ENCODE results near the gene SOX18.
A peak's percentile ranks its signal among the peaks of the same experiment; 100 is the strongest.

SOX18 gene

DNA sequence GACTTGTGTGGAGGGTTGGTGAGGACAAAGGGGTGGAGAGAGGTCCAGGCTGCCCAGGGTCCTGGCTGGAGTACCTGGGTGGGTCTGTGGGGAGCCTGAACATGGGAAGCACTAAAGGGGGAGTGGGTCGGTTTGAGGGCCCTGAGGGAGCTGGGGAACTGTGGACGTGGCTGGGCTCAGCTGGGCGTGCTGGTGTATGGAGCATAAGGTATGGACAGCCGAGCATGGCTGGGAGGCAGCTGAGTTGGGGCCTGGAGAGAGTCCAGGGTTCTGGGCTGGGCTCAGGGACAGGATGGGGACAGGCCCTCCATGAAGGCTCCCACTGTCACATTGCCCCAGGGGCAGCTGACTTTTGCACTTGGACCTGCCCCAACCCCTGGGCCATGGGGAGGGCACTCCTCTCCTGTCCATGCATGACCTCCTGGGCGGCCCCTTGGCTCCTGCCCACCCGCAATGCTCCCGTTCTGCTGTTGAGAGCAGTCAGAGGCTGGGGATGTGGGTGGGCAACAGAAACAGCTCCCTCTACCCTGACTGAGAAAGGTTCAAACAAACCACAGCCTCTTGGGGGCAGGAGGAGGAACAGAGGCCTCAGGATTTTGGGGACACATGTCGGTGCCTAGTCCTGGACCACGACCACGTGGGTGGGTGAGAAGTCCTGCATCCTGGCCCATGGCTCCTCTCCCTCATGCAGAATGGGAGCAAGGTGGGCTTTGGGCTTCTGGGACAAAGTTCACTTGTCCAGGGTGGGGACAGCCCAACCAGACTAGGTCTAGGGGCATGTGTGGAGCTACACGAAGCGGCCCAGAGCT is 9.0 kb downstream of the SOX18 start:
- TF ChIP-seq CTCF (IDR thresholded peaks at IDR 0.05; ENCODE audit: low read depth, low read length, missing control alignments): no peak
- DNase-seq (ENCODE audit: extremely low read depth, low read depth): no peak
- H3K4me3 ChIP-seq (replicated peaks; ENCODE audit: low read depth, low read length): no peak overlapping the region

GRCh38 chr20:64039293-64040160 is 9.9 kb downstream of the SOX18 start:
- H3K4me3 ChIP-seq (replicated peaks; ENCODE audit: low read depth, low read length): peak overlapping the region; percentile 30; the same call in 1 of the 2 replicates
- TF ChIP-seq CTCF (IDR thresholded peaks at IDR 0.05; ENCODE audit: low read depth, low read length, missing control alignments): no peak
- no peak for DNase-seq (ENCODE audit: extremely low read depth, low read depth)

- DNase-seq (ENCODE audit: extremely low read depth, low read depth): no peak
- peak overlapping the region; percentile 30 for H3K4me3 ChIP-seq (replicated peaks; ENCODE audit: low read depth, low read length)
- peak; percentile 61 for TF ChIP-seq CTCF (IDR thresholded peaks at IDR 0.05; ENCODE audit: low read depth, low read length, missing control alignments)
Observed at GRCh38 chr20:64038565-64039292, 10.7 kb downstream of the SOX18 start.

DNA sequence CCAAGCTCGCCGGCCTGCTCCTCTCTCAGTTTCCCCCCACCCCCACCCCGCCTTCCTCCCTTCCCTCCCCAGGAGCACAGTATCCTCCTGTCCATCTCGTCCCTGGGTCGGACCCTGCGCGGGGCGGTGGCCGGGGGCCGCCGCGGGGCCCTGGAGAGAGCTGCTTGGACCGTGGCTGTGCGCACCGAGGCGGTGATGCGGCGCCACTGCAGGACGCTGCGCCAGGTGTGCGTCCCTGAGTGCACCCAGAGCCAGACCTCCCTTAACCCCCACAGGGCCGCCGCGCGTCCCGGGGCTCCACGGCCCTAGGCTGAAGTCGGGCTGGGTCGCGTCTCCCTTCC is 11.2 kb downstream of the SOX18 start:
- H3K4me3 ChIP-seq (replicated peaks; ENCODE audit: low read depth, low read length): no peak overlapping the region
- TF ChIP-seq CTCF (IDR thresholded peaks at IDR 0.05; ENCODE audit: low read depth, low read length, missing control alignments): no peak
- no peak for DNase-seq (ENCODE audit: extremely low read depth, low read depth)

GRCh38 chr20:64037498-64038213 is 11.8 kb downstream of the SOX18 start:
- no peak overlapping the region for H3K4me3 ChIP-seq (replicated peaks; ENCODE audit: low read depth, low read length)
- TF ChIP-seq CTCF (IDR thresholded peaks at IDR 0.05; ENCODE audit: low read depth, low read length, missing control alignments): no peak
- DNase-seq (ENCODE audit: extremely low read depth, low read depth): no peak

DNA sequence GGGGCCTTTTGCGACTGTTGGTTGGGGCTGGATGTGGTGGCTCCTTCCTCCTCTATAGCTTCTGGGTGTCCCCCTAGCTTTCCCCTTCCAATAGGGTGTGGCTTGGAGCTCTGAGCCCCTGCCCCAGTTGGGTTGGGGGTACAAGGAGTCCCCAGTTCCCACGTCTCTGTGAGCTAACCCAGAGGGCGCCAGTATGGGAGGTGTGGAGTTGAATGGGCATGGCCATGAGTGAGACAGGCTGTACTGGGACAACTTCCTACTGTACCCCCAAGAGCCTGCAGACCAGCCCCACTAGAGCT is 12.3 kb downstream of the SOX18 start:
- no peak overlapping the region for H3K4me3 ChIP-seq (replicated peaks; ENCODE audit: low read depth, low read length)
- DNase-seq (ENCODE audit: extremely low read depth, low read depth): no peak
- no peak for TF ChIP-seq CTCF (IDR thresholded peaks at IDR 0.05; ENCODE audit: low read depth, low read length, missing control alignments)

Data from HFF-Myc (cell line).